ENCODE results near the gene DAB1.

The DAB1 gene

DNA sequence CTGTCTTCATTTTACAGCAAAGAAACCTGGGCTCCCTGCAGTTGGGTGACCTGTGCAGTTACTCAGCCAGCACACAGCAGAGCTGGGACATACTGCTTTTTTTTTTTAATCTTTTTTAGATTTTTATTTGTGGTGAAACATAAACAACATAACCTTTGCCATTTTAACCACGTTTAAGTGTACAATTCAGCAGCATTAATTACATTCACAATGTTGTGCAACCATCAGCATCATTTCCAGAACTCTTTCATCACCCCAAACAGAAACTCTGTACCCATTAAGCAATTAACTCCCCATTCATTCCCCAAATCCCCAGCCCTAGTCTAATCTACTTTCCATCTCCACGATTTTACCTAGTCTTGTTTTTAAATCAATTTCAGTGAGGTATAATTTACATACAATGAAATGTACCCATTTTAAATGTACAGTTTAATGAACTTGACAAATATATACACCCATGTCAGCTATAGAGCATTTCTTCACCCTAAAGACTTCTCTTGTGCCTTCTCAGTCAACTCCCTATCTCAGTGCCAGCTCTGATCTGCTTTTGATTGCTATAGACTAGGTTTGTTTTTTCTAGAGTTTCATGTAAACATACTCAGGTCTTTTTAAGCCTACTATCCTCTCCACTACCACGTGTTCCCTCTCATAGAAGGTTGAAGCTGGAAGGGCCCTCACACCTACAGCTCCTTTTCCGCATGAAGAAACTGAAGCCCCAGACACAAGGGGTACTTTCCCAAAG is 420.3 kb downstream of the DAB1 start:
- no peak for DNase-seq

DNA sequence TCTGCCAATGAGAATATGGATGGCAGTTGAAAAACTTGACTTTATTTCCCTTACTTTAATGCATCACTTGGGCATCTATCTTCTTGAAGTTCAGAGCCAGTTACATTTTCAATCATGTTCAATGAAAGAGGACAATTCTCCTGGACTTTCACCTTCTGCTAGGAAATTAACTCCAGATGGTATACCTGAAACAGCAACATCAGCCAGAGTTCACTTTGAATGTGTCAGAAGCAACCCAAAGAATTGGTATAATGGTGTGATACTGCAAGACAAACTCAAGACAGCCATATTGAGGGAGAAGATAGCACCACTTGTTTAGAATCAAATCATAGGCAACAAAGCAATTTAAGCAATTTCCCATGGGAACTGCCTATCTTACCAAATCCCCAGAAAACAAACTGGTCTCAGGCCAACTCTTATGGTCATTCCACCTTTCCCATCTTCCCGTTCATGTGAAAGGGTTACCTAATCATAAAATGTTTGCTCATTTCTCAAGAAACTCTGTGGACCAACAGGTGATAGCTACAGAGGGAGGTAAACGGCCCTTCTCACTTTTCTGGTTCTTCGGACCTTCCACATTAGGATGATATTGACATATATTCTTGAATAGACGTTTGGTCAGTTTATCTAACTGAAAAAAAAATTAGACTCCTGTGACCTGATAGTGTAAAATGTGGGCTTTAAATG is 428.3 kb downstream of the DAB1 start:
- no peak for DNase-seq

DNA sequence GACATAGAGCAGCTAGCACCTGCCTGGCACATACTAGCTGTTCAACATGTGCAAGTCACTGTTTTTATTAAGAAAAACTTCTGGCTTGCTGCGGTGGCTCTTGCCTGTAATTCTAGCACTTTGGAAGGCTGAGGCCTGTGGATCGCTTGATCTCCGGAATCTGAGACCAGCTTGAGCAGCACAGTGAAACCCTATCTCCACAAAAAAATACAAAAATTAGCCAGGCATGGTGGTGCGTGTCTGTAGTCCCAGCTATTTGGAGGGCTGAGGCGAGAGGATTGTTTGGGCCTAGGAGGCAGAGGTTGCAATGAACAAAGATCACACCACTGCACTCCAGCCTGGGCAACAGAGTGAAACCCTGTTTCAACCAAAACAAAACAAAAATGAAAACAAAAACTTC is 430.4 kb downstream of the DAB1 start:
- DNase-seq, result no peak

DNA sequence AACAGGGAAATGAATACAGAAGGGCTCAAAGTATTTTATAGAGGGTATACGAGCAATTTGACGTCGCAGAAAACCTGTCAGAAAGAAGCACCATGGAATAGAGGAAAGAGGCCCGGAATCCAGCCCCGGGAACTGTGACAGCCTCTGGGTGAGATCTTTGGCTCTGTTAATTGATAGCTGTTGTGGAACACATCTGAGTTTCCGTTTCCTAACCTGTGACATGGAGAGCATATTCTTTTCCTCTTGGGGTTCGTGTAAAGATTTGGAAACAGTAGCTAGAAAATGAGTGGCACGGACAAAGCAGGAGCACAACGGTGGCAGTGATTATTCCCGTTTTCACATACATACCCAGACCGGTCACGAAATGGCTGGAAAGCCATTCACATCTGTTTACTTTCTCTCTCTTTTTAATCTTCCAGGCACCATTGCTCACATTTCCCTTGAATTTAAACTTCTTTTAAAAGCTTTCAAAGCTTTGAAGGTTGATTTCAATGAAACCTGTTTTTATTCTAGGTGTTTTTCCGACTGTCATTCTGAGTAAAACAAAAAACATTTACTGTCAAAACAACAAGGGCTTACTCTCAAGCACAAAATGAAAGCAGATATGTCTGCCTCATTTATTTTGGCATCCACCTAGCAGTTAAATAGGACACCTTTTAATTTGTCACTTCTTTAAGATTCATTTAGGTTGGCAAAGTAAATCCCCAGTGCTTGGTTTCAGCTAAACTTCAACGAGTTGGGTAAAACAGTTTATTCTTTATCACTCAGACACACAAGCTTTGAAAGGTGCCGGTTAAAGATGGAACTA is 431.3 kb downstream of the DAB1 start:
- no peak for DNase-seq

DNA sequence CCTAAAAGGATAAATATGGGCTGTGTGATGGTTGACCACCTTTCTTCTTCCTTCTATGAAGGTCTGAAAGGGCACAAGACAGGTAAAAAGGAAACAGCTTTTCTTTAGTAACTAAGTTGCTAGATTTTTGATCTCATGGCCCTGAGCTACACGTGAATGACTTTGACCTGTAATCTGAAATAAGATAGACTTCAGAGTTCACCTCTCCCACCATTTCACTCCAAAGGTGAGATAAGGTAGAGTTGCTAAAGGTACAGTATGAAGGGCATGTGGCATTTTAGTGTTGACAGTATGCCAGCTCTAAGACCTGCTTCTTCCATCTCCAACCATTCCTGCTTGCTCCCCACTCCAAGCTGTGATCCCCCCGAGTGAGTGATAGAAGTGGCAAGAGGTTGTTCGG is 432.3 kb downstream of the DAB1 start:
- DNase-seq, result no peak

DNA sequence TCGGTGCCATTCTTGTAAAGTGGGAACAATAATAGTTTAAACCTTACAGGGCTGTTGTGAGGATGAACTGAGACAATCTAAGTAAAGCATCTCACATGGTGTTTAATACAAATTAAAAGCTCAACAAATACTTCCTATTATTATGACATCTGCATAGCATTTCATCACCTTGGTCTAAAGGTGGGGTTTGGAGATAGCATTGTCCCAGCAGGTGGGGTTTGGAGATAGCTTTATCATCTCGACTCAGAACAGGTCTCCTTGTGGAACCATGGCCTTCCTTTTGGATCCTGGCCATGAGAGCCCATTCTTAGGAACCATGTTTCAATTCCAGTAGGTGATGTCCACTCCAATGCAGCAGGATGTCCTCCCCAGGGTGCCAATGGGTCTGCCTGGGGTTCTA is 437.5 kb downstream of the DAB1 start:
- DNase-seq, result no peak

DNA sequence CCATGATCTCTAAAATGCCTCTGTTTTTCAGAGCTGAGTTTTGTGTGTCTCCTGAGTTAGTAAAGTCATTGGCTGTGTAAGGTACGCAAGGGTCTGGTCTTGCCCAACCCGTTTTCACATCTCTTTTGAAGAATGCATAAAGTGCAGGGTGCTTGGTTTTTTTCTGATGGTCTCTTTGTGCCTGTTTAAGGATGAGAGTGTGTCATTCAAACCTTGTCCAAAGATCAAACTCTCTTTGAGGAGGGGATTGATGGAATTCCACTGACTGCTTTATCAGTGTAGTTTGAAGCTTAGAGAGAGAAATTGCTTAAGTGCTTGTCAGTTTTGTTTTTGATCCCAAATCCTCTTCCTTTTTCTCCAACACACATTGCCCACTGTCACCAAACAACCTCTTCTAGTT is 438.0 kb downstream of the DAB1 start:
- DNase-seq, result no peak

DNA sequence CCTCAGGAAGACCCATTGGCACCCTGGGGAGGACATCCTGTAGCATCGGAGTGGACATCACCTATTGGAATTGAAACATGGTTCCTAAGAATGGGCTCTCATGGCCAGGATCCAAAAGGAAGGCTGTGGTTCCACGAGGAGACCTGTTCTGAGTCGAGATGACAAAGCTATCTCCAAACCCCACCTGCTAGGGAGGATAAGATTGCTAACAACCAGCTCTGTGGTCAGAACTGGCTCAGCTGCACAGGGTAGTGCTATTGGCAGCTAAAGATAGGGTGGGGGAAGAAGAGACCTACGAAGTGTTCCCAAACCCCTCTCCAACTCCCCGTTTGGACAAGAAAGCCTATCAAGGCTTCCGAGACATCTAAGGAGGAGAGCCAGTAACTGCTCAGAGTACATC is 440.4 kb downstream of the DAB1 start:
- DNase-seq, result no peak

DNA sequence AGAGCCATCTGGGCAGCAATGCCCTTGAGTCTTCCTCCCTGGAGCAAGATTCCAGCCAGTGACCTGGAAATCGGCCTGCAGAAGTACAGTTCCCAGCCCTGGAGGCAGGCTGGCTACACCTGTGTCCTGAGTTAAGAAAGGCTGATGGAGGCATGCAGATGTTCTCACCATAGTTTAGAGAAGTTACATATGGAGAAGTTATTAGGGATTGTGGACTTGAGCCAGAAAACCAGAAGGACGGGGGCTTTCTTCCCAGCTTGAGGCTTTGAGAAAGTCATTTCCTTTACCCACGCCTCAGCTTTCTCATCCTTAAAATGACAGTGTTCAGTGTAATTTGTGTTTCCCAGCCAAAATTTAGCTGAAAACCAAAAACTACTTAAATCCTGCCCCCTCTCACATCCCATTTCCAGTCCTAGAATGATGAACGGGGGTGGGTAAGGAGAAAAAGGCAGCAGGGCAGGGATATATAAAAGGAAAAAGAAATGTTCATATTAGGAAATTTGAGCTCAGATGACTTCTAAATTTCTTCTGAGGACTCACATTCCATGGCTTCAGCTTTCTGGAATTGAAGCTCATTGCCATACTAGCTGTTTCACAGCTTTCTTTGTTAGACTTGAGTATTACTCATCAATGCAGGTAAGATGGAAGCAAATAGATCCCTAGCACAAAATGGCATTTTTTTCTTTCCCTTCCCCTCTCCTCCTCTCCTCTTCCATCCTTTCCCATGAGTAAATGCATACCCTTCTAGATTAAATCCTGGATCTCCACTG is 443.7 kb downstream of the DAB1 start:
- DNase-seq, result no peak

DNA sequence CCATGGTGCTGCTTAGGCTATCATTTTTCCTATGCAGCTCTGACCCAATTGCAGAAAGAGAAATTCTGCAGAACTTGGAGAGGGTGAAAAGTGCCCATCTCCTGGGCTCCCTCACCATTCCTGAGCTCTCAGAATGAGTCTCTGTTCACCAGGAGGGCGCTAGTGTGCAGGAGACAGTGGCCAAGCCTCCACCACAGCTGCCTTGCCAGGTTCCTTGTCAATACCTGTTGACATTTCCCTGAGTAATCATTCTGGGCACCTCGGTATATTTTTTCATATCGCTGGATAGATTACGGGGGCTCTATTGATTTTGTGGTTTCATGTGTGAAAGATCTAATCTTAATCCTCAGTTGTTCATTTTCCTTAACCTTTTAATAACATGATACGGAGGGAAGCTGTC is 445.0 kb downstream of the DAB1 start:
- DNase-seq, result no peak

DNA sequence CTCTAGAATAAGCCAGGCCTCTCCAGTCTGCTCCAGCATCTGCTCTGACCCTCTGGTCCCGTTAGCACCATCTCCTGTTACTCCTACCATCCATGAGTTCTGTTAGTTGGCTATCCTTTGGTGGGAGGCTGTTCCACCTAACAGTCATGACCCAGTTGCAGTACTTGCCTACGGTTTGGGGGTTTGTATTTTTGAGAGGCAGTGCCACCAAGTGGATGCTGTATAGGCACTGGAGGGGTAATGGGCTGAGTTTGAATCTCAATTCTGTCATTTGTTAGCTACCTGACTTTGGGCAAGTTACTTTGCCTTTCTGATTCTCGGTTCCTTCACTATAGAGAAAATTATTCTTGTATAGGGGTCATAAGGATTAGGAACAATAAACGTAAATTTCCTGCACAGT is 445.9 kb downstream of the DAB1 start:
- DNase-seq, result no peak

DNA sequence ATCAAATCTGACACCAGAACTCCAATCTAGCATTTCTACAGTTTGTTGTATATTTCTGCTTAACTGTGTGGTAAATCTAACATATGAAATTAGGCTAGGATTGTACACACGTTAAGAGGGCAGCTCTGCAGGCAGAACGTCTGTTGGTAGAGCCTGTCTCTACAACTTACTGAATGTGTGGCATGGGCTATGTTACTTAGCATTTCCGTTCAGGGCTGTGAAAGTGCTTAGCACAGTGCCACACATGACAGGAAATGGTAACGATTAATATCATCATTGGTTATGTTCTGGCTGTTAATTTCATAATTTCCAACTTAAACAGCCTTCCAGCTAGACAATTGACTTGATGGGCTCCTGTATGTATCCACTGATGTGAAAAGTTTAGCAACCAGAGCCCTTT is 448.4 kb downstream of the DAB1 start:
- no peak for DNase-seq

DNA sequence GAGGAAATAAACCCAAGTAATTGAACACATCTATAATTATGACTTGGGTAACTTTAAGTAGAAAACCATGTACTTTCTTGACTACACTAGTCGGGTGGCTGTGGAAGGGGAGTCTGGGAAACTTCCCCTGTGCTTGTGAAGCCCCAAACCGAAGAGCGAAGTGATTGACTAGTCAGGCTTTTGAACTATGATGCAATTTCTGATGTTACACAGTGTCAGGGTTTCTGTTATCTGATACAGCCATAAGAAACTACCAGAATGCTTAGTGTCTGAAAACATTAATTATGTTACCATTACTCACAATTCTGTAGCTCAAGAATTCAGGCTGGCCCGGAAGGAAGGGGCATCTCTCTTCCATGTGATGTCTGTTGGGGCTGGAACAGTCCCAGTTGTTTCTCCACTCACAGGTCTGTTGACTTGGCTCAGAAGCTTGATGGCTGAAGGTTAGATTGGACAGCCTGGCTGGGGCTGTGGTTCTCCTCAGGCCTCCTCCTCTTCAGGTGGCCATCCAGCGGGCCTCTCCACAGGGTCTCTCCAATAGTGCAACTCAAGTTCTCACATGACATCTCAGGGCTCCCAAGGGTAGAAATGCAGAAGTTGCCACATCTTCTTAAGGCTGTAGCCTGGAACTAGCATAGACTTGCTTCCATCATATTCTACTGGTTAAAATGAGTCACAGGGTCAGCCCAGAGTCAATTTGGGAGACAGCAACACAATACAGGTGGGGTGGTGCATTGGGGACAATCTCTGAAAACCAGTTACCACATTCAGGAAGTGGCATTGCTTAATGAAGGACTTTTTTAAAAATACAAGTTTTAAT is 449.7 kb downstream of the DAB1 start:
- no peak for DNase-seq

DNA sequence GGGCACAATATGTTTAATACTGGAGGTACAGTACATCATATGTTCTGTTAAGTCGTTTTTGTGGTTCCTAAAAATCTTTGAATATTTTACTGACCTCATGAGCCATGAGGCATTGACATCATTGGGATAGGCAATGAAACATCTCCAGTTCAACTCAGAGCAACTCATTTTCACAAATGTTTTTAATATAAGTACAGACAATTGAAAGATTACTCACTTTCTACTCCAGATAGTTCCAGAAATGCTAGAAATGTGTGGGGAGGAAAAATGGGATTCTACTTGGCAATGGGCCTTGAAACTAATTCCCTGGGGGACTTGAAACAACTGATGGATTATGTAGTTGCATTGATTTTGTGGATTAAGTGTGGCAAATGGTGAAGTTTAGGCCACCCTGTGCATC is 450.9 kb downstream of the DAB1 start:
- DNase-seq, result no peak

DNA sequence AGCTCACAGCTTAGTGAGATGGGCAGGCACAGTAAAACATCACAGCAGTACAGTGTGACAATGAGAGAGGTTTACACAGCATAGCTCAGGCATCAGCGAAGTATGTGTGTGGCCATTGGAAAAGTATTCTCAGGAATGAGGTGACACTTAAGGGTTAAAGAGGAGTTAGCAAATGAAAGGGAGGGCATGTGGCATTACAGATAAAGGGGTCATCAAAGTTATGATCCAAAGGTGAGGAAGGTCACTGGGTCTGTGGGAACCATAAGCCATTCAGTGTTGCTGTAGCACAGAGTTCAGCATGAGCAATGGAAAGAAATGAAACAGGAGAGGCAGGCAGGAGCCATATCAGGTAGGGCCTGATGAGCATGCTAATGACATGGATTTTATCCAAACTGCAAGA is 453.6 kb downstream of the DAB1 start:
- DNase-seq, result no peak

DNA sequence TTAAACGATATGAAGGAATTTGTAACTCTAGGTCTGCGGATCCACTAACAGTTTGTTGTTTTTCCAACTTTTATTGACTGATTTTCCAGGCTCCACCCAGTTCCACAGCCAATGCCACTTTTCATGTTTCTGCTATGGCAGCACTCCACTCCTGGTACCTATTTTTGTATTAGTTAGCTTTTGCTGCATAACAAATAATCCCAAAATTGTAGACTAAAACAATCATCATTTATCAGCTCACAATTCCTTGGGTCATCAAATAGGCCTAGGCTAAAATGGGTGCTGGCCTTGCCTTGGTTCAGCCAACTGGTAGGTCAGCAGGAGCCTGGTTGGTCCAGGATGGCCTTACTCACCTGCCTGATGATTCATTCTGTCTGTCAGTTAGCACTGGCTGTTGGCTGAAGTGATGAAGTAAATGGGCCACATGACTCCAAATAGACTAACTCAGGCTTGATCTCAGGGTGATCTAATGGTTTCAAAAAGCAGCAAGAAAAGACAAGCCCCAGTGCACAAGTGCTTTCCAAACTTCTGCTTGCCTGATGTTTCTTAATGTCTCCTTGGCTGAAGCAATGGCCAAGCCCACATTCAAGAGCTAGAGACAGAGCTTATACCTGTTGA is 454.9 kb downstream of the DAB1 start:
- DNase-seq, result no peak

DNA sequence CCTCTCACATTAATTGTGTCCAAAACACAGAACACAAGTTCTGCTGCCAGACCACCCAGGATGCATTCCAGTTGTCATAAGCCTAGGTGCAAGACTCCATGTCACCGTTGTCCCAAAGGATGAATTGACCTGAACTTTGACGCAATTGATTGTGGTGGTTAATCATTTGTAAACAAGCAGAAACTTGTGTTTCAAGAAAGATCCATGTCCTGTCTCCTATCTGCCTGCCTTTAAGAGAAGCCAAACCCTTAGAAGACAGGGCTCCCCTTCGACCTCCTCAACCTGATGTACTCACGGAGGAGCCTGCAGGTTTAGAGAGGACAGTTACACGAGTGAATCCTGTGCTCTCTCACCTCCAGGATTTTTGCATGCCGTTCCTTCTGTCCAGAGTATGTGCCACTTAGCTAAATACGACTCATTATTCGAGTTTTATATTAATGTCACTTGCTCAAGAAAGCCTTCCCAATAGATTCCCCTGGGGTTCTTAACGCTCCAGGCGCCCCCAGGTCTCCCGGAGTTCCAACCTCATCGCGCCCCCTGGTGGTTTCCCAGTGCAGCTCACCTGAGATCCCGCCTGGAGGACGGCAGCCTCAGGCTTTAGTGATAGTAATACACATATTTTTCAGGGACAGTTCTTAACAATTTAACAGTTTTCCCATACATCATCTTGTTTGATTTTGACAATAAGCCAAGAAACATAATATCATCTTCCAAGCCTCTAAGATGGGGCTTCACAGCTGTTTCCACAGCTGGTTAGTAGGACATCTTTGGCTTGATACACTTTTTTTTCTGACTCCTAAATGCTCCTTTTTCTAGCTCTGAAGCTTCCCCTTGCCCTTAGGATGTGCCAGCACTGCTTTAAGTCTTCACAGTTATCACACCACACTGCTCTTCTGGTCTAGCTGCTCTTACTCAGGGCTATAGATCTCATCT is 455.7 kb downstream of the DAB1 start:
- DNase-seq, result no peak

DNA sequence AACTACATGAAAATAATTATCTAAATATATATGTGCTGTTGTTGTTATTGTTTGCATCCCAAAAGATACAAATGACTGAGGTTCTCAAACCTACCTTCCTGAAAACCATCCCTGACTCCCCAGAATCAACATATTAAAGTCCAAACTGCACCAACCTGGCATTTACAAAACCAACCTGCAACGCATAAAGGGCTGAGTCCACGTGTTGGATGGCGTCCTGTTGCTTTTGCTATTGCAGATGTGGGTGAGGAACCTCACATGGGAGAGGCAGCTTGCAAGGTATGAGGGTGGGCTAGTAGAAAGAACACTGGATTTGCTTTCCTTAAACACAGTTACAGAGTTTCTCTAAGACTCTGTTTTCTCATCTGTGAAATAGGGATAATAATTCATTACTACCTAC is 456.5 kb downstream of the DAB1 start:
- DNase-seq, result no peak

DNA sequence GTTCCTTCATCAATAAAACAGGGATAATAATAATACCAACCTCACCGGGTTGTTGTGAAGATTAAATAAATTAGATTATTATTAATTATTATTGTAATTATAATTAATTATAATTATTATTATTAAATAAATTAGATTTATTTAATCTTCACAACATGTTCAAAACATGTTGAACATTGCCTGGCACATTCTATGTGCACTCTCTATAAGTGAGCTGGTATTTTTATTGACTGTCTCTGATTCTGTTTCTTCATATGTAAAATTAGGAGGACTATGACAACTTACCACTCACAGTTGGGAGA is 457.2 kb downstream of the DAB1 start:
- DNase-seq, result no peak

DNA sequence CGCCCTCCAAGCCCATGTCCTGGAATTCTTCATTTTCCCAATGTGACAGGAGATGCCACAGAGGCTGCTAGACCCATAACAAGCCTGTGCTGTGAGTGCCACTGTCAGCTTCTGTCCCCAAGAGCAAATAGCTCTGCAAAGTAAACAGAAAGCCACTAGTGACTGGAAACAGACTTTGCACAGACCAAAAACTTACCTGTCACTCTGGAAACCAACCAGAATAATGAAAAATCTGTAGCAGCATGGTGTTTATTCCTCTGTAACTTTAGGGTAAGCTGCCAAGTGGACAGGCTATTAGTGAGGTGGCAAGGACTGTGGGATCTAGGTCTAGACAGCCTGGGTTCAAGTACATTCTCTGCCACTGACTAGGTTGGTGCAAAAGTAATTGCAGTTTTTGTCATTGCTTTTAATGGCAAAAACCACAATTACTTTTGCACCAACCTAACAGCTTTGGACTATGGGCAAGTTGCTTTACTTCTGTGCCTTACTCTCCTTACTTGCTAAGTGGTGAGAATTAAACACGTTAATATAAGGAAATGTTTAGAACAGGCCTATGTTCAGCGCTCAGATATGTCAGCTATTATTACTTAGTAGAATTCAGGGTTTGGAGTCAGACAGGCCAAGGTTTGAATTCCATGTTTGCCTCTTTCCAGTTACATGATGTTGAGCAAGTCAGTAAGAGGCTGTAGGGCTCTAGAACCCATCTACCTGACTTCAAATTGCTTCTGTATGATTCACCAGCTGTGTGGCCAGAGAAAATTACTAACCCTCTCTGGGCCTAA is 457.8 kb downstream of the DAB1 start, which contains the start of gene C8B:
C8B (minus strand) TSS at position 100 of the 782 bp plus-strand sequence; CDS start at position 33, 67 bp downstream.
- no peak for DNase-seq

Data from SW 1271 (cell line).